Stomach (tissue), 4 donors: ENCODE measurements around the gene NFU1.

ENCODE experiments used
- CTCF ChIP-seq, 7 experiments: fragments of 450-650 bp in 4 of 7; fragments of 200-600 bp in 3 of 7; sonication (generic) in 3 of 7; IDR thresholded peaks; one replicate each; pipeline ENCODE4 v1.5.1; 2016 to 2019; ENCODE audit warnings: antibody characterized with exemption in 7 of 7, control low read depth in 2 of 7, mild to moderate bottlenecking in 1 of 7
- EP300 ChIP-seq: sonication (generic); formaldehyde crosslinking; IDR thresholded peaks from one replicate; pipeline ENCODE4 v1.6.1; 2017; ENCODE audit warnings: antibody characterized with exemption
- POLR2A ChIP-seq, 4 donors: fragments of 450-650 bp; IDR thresholded peaks; one replicate each; pipeline ENCODE4 v1.6.1; 2016; ENCODE audit warnings: antibody characterized with exemption in 4 of 4, control low read depth in 2 of 4, mild to moderate bottlenecking in 1 of 4, moderate library complexity in 1 of 4
- POLR2AphosphoS5 ChIP-seq, 3 donors: sonication (generic); formaldehyde crosslinking; IDR thresholded peaks; one replicate each; pipeline ENCODE4 v1.6.1; 2016; ENCODE audit warnings: antibody characterized with exemption in 3 of 3

DNA sequence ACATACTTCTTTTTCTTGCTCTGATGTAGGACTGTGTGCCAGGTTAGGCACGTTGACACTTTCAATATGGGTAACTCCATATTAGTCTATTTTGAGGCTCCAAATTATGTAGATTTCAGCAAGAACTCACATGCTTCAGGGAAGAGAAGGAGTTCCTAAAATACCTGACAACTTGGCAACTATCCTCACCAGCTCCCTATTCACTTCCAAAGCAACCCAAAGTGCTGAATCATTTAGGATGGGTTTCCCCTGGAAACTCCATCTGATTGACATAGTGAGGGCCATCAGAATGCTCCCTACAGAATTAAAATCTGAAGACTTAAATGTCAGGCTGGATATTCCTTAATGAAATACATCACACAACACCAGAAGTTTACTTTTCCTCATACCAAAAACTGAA is 32.5 kb upstream of the NFU1 start:
- TF ChIP-seq CTCF (IDR thresholded peaks at IDR 0.05) (no peak), EP300 (no peak), POLR2AphosphoS5 (IDR thresholded peaks at IDR 0.05) (no peak), POLR2A (IDR thresholded peaks at IDR 0.05) (no peak)
